ENCODE data around the gene CD248.
"Not testable (repeated sequence)": the region's sequence is repeated elsewhere in the genome, so short reads cannot be mapped to it uniquely, and the experiment has no call there.

Gene CD248

DNA sequence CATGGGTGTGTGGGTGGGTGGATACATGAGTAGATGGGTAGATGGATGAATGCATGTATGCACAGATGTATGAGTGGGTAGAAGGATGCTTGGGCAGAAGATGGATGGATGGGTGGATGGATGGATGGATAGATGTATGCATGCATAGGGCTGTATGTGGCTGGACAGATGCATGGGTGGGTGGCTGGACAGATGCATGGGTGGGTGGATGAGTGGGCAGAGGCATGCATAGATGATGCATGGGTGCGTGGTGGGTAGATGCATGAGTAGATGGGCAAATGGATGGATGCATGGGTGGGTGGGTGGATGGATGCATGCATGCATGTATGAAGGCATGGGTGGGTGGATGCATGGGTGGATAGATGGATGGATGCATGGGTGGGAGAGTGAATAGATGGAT lies 6.8 kb upstream of the CD248 start:
- DNase-seq (ENCODE audit: low spot score), result no peak
- no peak for TF ChIP-seq CTCF (IDR thresholded peaks at IDR 0.05; ENCODE audit: extremely low read depth, missing control alignments)

DNA sequence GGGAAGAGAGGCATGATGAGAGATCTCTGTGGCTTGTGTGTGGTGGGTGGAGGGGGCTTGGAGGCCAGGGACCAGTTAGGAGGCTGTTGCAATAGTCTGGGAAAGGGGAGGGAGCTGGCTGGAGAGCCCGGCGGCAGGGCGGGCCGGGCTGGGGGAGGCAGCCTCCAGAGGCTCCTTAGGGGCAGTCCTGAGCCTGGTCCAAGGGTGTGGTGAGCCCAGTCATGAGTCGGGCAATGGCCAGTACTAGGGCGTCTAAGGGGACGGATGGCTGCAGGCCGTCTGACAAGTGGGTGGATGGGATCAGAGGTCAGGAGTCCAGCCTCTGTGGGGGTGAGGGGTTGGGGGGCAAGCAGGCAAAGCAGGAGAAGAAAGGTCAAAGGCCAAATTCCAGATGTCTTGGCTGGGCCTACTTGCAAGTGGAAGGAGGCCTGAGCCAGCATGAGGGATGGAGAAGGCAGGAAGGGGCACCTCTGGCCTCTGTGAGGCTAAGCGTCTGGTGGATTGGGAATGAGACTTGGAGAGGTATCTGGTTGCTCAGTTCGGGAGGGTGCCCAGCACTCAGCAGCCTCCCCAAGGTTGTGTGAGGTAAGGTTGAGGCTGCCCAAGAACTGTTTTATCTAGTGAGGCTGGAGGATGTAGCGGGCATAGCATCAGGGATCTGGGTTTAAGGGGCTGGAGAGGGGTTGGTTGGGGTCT lies 6.0 kb upstream of the CD248 start:
- TF ChIP-seq CTCF (IDR thresholded peaks at IDR 0.05; ENCODE audit: extremely low read depth, missing control alignments), result no peak
- no peak for DNase-seq (ENCODE audit: low spot score)

GRCh38 chr11:66321606-66322005 lies 4.8 kb upstream of the CD248 start:
- TF ChIP-seq CTCF (IDR thresholded peaks at IDR 0.05; ENCODE audit: extremely low read depth, missing control alignments), result no peak
- no peak for DNase-seq (ENCODE audit: low spot score)

- not testable (repeated sequence) for DNase-seq (ENCODE audit: low spot score)
These were observed 3.9 kb upstream of the CD248 start for GRCh38 chr11:66320748-66321147.

DNA sequence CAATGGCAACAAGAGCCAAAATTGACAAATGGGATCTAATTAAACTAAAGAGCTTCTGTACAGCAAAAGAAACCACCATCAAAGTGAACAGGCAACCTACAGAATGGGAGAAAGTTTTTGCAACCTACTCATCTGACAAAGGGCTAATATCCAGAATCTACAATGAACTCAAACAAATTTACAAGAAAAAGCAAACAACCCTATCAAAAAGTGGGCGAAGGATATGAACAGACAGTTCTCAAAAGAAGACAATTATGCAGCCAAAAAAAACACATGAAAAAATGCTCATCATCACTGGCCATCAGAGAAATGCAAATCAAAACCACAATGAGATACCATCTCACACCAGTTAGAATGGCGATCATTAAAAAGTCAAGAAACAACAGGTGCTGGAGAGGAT lies 3.4 kb upstream of the CD248 start:
- not testable (repeated sequence) for DNase-seq (ENCODE audit: low spot score)

GRCh38 chr11:66318600-66318970 lies 1.7 kb upstream of the CD248 start:
- TF ChIP-seq CTCF (IDR thresholded peaks at IDR 0.05; ENCODE audit: extremely low read depth, missing control alignments), result no peak
- no peak for DNase-seq (ENCODE audit: low spot score)

DNA sequence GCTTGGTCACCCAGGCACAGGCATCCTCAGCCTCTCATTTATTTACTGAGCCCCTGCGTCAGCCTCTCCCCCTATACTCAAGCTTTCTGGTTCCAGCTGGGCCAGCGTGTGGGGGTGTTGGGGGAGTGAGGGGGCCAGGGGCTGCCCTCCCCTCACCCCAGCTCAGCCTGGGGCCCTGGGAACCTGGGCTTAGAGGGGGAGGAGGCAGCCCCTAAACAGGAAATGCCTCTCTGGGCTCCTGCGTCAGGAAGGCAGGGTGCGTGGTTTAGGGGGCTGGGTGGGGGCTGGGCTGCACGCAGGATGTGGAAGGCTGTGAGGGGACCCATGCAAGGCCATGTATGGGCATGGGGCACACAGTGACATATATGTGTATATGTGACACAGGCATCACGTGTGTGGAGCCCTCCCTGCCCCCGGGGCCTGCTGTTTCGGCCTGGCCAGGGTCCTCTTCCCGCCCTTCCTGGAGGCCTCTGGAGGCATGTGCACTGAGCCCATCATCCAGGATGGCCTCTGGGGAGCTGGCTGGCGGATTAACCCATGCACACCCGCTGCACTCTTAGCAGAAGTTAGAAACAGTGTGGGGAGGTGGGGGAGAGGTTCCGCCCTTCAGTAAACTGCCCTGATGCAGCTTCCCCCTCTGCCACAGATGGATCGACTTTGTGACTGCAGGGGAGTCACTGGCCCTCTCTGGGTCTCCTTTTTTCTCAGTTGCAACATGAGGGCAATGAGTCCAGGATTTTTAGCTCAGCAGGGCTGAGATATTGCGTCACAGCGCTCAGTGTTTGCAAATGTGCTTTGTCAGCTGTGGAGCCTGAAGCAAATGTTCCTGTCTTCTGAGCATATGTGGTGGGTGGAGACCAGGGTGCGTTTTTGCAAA lies 1.1 kb upstream of the CD248 start:
- TF ChIP-seq CTCF (IDR thresholded peaks at IDR 0.05; ENCODE audit: extremely low read depth, missing control alignments), result no peak
- no peak for DNase-seq (ENCODE audit: low spot score)

DNA sequence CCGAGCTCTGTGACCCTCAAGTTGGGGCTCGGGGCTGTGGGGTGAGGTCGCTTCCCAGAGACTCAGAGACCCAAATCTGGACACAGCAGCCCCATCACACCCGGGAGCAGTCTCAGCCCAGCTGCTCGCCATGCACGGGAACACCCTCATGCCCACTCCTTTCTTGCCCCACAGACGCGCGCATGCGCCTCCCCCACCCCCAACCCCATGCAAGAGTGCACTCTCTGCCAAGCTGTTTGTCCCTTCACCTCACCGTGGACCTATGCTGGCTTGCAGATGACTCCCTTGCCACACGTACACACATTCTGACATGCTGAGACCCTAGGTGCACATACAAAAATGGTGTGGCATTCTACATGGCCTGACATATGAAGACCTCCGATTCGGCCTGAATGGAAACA lies 478 bp upstream of the CD248 start:
- TF ChIP-seq CTCF (IDR thresholded peaks at IDR 0.05; ENCODE audit: extremely low read depth, missing control alignments), result no peak
- DNase-seq (ENCODE audit: low spot score), result no peak

Measured in GM20000 (cell line).